SW 1271 (cell line): ENCODE data around the gene TNS4.
A peak's percentile ranks its signal among the peaks of the same experiment; 100 is the strongest.

ENCODE experiments used
- DNase-seq, 2 experiments: peaks; one replicate each; lab custom pipeline; 2025; lab: John Stamatoyannopoulos, UW

Gene TNS4

DNA sequence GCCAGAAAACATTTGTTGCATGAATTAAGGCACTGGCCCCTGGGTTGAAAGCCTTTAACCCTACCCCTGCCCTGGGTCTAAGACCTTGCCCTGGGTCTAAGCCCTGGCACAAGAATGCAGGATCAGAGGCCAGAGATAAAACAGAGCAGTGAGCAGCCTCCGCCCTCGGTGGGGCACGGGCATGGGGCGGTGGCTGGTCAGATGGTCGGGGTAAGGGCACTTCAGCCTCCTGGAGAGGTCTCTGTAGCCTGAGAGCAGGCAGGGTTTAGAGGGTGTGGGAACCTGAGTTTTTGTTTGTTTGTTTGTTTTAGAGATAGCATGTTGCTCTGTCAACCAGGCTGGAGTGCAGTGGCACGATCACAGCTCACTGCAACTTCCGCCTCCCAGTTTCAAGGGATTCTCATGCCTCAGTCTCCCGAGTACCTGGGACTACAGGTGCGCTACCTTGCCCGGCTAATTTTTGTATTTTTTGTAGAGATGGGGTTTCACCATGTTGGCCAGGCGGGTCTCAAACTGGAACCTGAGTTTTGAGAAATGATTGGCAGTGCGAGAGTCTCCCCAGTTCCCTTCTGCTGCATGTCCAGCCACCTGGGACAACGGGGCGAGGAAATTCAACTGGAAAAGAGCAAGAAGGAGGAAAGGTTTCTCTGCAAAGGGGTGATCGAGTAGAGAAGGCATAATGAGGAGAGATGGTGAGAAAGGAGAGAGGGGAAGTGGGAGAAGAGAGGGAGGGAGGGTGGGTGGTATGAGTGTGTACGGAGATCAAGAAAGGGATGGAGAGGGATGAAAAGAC, 27.7 kb downstream of the TNS4 start:
- no peak for DNase-seq

DNA sequence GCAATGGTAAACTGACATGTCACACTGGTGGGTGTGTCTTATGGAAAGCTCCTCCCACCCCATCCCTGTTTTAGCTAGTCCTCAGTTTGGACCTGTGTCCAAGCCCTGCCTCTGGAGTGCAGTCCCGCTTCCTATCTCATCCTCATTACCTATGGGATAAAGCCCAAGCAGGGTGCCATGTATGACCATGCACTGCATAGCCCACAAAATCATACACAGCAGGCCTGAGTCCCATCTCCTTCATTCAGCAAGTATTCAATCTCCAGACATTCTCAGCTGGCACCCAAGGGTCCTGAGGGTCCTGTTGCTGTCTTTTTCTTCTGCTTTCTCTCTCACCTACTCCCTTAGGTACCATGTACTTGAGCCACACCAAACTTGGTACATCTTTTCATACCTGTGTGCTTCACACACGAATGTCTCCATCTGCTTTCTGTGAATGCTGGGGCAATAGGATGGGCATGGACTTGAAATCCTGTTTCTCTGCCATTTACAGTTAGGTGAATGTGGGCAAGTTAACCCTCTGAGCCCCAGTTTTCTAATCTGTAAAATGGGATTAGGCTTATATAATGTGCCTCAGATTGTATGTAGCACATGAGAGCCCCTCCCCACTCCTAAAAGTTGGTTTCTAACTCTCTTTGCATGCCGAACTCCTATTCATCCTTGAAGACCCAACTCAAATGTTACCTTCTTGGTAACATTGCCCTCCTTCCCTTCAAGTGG, 28.5 kb downstream of the TNS4 start:
- DNase-seq: peak in 1 of 2 experiments; percentile 15

DNA sequence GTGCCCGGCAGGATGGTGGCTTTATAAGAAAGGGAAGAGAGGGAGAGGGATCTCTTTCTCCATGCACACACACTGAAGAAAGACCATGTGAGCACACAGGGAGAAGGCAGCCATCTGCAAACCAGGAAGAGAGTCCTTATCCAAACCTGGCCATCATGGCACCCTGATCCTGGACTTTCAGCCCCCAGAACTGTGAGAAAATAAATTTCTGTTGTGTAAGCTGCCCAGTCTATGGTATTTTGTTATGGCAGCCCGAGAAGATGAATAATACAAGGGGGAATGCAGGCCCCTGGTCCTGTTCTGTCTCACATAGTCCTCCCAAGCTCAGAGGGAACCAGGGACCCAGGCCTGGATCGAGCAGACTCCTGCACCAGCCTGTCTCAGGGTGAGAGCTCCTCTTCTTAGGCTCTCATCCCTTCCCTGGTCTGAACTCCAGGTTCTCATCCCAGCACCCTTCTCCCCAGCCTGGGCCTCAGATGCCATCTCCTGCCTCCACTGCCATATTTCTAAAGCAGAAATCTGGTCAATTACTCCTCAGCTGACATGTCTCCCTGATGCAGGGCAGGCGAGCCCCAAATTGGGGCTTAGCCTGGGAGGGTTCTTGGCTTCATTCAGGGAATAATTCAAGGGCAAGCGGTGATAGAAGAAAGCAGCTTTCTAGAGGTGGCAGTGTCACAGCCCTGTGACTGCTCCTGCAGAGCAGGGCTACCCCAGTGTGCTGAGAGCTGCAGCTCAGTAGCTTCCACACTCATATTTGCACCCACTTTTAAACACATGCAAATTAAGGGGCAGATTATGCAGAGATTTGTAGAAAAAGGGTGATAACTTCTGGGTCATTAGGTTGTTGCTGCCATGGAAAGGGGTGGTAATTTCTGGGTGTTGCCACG, 29.3 kb downstream of the TNS4 start:
- DNase-seq: no peak

DNA sequence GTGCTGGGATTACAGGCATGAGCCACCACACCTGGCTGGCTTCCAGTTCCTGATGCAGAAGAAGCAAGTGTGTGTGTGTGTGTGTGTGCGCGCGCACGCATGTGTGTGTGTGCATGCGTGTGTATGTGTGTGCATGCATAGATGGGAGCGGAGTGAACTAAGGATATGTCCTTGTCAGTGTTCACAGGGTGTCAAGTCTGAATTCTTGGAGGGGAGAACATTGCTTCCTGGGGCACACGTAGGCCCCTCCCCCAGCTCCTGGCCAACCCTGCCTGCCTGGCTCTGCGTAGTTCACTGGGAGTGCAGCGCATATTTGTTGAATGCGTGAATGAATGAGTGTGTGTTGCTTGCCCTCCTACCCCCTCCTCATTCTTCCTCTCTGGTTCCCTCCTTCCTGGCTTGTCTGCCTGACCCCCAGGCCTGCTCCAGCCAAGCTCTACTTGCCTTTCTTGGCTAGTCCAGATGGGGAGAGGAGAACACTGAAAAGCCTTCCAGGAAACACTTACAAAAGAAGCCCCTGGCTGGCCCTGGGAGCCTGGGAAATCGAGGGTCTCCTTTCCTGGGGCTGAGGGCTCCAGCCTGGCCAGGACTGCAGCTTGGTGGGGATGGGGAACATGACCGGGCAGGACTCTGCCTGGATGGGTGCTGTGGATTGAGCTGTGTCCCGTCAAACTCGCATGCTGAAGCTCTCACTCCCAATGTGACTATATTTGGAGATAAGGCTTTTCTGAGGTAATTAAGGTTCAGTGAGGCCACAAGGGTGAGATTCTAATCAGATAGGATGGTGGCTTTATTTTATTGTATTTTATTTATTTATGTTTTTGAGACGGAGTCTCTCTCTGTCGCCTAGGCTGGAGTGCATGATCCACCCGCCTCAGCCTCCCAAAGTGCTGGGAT, 30.2 kb downstream of the TNS4 start:
- no peak for DNase-seq

DNA sequence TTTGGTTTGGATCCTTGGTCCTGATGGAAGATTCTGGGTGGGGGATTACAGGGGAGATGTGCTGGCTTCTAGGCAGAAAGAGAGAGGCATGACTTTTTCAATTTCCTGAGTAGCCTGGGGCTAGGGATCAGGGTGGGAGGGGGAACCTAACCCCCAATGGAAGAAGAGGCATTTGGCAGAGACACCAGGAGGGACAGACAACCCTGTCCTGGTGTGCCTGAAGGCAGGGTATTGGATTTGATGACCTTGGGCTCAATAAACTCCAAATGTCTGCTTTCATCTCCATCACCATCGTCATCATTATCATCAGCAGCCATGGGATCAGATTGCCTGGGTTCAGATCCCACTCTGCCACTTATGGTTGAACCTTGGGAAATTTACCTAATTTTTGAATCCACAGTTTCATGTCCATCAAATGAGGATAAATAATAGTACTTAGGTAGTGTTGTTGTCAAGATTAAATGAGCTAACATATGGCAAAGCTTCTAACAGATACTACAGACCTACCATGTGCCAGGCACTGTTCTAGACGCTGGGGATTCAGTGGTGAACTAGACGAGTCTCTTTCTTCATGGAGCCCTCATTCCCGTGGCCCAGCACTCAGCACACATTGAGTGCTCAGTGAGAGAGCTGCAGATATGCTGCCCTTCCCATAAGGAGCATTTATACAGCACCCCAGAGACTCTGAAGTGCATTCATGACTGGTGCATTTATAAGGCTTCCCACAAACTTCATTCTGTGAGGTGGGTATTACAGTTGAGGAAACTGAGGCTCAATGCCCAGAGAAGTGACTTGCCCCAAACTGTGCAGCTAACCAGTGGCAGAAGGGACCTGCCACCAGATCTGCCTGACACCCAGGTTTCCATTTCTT, 31.4 kb downstream of the TNS4 start:
- DNase-seq: no peak

DNA sequence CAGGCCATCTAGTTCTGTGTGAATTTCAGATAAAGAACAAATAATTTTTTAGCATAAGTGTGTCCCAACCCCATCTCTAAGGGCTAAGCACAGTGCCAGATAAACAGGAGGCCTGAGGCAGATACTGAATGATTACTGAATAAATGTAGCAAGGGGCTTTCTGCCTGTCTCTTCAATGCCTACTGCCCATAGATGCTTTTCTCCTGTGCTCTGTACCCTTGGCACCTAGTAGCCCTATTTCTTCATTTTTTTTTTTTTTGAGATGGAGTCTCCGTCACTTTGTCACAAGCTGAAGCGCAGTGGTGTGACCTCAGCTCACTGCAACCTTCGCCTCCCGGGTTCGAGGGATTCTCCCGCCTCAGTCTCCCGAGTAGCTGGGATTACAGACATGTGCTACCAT, 32.9 kb downstream of the TNS4 start:
- DNase-seq: no peak

DNA sequence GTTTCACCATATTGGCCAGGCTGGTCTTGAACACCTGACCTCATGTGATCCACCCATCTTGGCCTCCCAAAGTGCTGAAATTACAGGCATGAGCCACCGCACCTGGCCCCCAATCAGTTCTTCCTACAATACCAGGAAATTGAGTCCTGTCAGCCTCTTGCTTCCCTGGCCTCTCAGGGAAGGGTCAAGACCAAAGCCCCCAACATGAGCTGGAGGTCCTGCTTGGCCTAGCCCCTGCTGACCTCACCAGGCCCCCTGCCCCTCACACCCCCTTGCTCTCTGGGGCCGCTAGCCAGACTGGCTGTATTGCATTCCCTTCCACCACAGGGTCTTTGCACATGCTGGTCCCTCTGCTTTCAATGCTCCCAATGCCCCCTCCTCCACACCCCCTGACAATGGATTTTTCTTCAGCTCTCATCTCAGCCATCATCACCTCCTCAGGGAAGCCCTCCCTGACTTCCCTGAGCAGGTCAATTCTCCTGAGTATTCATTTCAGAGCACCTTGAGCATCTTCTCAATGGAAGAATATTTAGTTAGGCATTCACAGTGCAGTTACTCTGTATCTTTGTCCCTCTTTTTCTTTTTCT, 34.0 kb downstream of the TNS4 start:
- no peak for DNase-seq

DNA sequence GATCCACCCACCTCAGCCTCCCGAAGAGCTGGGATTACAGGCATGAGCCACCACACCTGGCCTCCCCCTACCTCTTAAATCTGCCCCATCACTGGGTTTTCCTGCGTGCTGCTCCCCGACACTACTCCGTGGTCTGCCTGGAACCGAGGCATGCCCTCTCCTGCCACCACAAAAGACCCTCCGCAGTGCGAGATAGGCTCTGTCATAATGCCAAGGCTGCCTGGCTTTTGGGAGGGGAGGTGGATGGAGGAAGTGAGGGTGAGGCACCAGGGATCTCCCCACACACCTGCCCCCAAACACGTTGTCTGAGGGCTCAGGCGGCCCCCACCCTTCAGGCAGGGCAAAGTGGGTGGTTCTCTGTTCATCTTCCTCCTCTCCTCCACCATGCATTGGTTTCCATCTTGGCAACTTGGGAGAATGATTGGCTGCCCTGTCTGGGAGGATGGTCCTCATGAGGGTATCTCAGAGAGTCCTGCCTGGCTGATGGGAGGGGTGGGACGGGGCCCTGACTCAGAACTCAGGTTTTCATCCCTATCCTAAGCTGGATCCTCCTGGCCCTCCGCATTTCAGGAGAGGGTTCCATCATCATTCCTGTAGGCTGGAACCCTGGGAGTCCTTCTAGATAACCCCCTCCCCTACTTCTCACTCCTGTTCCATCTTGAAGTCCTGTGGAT, 35.0 kb downstream of the TNS4 start:
- no peak for DNase-seq

DNA sequence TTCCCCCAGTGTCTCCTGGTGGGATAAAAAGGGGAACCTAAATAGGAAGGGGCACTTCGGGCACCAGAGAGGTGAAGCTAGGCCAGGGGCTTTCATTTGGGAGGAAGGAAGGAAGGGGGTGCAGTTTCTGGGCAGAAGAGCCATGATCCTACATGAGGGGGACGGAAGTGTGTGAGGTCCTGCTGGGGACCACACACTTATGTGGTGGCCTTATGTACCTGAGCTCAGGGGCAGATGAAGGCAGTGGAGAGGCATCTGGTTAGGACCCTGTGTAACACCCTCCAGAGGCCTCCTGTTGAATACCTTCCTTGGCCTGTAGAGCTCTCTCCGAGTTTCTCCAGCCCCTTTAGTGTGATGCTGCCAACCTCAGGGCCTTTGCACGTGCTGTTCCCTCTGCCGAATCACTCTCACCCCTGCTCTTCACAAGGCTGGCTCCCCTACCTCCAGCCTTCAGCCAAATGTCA, 37.0 kb downstream of the TNS4 start:
- no peak for DNase-seq

DNA sequence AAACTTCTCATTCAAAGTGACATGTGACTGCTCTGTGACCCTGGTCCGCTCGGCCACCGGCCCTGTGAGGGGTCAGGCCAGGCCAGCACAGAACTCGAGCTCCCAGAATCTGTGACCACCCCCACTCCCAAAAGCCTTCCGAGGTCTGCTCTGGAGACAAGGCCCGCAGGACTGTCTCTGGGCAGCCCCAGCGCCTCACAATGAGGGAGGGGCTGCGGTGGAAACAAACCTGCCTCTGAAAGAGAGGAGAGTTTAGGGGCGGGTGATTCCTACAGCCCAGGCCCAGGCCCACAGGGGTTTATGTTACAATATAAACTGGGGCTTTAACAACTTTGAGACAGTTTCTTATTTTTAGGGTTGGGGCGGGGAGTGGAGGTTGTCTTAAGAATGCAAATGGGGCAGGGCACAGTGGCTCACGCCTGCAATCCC, 38.3 kb downstream of the TNS4 start:
- no peak for DNase-seq

DNA sequence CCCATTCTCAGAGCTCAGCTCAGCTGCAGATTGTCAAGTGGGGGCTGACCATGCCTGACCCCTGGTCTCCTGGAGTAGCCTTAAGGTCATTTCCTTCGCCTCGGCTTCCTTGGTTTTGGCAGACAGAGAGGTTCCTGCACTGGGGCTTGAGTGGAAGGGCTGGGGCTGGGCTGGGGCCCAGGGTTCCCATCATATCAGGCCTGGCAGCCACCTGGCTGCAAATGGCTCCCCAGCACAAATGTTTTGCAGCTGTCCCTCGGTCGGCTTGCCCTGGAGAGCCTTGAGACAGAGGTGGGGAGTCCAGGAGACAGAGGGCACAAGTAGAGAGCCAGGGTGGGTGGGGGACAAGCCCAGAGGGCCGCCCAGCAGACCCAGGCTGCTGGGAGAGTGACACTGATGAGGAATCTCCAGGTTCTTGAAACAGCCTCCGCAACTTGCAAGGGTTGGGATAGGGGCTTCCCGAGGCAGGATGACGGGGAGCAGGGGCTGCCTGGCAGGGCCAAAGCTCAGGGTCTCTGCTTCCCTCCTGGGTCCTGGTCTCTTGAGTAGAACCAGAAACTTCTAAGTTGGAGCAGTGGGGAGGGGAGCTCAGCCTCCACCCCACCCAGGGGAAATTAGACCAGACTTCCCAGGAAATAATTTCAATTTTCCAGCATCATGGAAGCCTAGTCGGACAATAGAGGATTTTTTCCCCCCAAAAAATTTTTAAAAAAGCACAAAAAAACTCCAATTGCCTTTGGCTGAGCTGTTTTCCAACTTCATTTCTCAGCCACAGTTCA, 38.9 kb downstream of the TNS4 start:
- no peak for DNase-seq

DNA sequence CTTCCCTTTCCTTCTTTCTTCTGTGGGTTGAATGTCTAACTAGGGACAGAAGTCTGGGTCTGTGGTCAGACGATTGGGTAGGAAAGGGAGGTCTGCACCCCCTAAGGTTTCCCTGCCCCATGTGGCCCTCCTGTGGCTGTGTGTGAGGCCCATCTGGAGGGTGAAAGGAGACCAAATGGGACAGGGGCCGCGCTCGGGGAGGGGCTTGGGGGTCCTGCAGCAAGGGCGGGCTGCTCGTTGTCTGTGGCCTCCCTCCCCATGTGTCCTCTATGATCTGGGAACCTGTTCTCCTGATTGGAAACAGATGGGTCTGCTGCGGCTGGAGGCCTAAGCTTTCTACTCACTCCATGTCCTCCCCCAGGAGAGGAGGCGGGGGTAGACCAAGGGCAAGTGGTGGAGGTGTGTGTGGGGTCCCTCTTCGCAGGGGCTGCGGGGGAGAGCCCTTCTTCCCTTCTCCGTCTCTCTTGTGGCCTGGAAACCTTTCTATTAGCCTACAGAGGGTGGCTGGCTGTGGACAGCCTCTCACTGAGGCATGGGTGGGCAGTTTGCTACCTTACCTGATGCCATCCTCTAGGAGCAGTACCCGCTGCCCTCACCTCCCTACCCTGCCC, 39.6 kb downstream of the TNS4 start:
- no peak for DNase-seq

DNA sequence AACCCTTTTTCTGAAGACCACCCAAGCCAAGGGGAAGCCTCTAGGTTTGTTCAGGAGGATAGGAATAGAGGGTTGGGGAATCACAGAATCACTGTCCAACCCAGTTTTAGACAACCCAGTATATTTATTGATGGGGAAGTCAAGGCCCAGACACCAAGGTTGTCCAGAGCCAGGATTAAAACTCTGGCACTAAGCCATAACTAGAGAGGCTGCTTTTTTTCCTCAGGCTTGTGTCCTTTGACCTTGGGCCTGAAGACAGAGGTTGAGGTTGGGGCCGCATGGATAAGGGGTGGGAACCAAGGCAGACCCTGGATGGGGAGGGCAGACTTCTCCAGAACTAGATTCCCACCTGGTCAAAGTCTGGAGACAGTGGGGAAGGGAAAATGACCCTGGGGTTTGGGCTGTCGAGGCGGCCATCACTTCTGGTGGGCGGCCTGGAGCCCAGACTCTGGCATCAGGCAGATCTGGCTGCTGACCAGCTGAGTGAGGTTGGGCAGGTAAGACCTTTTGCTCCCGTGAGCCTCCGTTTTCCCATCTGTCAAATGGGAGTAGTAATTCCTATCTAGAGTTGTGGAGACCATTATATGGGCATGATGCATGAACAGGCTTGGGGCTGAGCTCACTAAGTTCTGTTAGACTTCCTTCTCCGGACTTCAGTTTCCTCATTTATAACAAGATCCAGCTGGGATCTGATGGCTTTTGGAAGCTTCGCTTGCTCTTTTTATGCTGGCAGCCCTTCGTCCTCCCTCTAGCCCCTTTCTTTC, 40.3 kb downstream of the TNS4 start:
- DNase-seq: no peak

DNA sequence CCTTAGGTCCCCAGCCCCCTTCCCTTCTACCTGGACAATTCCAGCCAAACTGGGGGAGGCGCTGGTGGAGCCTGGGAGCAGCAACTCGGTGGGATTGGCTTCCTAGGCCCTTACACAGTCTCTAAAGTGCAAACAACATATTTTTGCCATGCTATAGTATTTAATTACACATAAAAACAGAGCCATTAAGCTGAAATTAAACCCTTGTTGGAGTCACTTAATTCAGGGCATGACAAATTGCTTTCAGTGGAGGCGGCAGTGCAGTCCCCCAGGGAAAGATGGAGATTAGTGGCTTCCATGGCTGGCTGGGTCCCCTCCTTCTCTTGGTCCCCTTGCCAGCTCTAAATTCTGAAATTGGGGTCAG, 40.8 kb downstream of the TNS4 start:
- no peak for DNase-seq

DNA sequence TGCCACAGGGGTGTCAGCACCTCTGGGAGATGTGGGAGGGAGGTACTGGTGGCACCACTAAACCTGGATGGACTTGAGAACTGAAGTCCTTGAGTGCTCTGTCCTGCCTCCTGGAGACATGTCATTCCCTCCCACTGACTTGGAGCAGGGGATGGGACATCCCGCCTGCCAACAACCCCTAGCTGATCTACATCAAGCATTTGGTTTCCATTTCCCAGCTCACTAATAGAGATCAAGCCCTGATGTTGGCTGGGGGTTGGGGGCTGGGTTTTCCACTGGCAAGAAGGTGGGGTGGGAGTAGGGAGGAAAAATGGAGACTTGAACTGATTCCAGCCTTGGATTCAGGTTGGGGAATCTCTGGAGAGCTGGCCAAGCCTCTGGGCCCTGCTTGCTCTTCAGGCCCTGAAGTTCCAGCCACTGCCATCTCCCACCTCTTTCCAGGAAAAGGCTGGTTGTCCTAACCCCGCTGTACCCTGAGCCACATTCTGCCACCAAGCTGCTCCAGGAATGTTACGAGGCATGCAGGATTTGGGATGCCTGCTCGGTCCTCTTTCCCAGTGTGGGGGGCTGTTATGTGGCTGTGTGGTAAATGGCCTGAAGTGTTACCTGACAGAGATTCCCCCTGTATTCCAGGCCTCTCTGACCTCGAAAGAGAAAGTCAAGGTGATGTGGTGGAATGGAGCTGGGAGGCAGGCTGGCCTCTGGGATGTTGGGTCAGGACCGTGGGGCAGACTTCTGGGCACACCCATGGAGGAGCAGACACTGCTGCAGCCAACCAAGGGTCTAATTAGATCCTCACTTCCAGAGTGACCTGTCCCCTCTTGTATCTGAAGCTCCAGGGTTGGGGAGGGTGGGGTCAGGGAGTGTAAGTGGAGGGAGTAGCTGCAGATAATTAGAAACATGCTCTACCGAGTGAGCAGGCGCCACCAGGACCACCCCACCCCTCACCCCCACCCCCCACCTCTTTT, 41.5 kb downstream of the TNS4 start:
- DNase-seq: no peak

DNA sequence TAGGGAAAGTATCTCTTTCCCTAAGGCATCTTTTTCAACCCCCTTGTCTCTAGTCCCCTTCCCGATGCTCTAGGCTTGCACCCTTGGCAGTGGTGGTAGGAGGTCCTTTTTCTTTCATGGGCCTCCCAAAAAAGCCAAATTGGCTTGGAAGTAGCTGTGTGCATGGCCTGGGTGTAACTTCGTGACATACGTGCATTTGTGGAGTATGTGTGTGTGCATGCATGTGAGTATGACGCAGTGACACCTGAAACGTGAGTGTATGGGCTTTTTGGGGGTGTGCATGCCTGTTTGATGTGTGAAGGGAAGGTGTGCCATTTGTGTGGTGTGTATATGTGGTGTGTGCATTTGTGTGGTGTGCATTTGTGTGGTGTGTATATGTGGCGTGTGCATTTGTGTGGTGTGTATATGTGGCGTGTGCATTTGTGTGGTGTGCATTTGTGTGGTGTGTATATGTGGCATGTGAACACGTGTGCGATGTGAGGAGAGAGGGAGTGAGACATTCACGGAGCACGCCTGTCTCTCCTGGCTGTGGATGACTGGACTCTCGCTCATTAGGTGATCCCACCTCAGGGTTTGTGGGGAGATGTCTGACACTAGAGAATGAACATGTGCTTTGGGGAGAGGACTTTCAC, 42.5 kb downstream of the TNS4 start:
- DNase-seq: no peak
